ENCODE data around the gene ACY1.

DNA sequence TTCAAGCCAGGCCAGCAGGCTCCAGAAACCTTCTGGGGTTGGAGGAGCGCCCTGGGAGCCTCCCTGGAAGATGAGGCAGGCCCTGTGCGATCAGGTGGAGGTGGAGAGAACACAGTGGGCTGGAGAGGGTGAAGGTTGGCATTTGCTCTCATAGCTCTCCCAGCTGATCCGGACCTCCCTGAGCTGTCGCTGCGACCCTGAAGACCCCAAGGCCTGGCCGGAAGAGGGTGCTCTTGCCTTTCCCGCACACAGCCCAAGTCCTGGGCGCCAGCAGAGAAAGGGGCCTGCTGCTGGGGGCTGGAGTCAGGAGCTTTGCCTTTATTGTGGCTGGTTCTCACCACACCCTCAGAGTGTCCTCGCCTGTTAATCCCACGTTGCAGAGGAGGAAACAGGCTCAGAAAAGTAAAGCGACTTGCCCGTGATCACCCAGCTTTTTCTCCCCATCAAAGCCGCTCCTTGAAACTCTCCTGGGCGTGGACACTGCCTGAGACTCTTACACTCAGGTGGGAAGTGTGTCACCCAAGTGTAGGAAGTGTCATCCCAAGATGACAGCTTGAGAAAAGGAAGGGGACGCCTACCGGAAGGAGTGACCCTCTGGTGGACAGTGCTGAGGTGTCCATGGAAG, 20.9 kb downstream of the ACY1 start:
- TF ChIP-seq EZH2 (IDR thresholded peaks at IDR 0.05; ENCODE audit: borderline replicate concordance, low read depth, low read length, severe bottlenecking), result no peak
- TF ChIP-seq, protein P1, sequence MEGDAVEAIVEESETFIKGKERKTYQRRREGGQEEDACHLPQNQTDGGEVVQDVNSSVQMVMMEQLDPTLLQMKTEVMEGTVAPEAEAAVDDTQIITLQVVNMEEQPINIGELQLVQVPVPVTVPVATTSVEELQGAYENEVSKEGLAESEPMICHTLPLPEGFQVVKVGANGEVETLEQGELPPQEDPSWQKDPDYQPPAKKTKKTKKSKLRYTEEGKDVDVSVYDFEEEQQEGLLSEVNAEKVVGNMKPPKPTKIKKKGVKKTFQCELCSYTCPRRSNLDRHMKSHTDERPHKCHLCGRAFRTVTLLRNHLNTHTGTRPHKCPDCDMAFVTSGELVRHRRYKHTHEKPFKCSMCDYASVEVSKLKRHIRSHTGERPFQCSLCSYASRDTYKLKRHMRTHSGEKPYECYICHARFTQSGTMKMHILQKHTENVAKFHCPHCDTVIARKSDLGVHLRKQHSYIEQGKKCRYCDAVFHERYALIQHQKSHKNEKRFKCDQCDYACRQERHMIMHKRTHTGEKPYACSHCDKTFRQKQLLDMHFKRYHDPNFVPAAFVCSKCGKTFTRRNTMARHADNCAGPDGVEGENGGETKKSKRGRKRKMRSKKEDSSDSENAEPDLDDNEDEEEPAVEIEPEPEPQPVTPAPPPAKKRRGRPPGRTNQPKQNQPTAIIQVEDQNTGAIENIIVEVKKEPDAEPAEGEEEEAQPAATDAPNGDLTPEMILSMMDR (IDR thresholded peaks at IDR 0.05; ENCODE audit: borderline replicate concordance, extremely low read depth, low read length, poor library complexity, severe bottlenecking), result peak; percentile 39

Data from DND-41 (cell line).